ENCODE measurements around the gene SS18L1.
A peak's percentile ranks its signal among the peaks of the same experiment; 100 is the strongest.

The SS18L1 gene

GRCh38 chr20:62120365-62120762, 23.2 kb upstream of the SS18L1 start:
- DNase-seq (ENCODE audit: low read depth in 2 of 2) = no peak

DNA sequence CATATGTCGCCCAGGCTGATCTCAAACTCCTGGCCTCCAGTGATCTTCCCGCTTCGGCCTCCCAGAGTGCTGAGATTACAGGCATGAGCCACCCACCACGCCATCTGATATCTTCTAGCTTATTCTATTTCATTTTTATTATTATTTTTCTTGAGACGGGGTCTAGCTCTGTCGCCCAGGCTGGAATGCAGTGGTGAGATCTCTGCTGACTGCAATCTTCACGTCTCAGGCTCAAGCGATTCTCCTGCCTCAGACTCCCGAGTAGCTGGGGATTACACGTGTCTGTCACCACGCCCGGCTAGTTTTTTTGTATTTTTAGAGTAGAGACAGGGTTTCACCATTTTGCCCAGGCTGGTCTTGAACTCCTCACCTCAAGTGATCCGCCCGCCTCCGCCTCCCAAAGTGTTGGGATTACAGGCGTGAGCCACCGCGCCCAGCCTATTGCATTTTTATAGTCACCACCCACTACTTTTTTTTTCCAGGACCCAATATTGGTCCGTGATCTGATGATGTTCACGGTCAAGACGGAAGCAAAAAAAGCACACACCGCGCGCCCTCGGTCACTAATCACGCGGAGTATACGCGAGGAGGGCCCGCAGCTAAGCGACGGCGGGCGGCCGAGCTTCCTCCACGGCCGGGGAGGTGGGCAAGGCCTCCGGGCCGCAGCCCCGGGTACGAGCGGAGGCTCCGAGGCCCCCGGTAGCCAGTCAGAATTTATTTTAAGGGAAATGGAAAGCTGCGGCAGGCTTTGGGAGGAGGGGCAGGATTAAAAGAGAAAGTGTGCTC, 22.4 kb upstream of the SS18L1 start:
- DNase-seq (ENCODE audit: low read depth in 2 of 2) = no peak

DNA sequence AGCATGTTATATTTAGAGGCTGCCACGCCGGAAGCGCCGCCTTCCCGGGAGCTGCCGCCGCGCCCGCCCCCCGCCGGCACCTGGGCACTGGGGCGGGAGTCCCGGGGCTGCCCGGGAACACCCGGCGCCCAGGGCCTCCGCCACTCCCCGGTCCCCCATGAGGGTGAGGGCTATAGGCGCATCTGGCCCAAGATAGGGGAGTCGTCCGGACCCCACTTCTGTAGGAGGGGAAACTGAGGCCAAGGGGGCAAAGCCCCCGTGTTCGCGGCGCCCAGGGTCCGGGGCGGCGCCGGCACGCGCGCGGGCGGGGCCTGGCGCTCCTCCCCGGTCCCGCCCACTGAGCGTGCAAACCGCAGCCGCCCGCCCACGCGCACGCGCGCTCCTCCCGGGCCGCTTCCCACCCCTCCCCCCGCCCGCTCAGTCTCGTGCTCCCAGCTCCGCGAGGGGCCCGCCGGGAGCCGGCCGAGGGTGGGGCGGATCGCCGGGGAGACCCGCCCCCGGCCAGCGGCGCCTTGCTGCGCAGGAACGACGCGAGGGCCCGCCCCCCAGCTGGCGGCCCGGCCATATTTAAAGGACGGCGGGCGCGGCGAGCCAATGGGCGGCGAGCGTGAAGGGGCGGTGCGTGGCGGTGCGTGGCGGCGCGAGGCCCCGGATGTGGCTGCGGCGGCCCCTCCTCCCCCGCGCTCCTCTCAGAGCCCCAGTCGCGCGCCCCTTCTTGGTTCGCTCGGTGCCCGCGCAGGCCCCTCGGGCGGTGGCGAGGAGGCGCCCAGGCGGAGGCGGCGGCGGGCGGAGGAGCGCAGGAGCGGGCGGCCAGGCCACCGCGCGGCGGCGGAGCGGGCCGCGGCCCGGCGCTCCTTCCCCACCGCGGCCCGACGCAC, 21.6 kb upstream of the SS18L1 start, which contains the start of gene LSM14B:
Gene LSM14B, plus strand, starts transcription at position 700 of the 878 bp plus-strand sequence. CDS start 192 bp downstream, outside the sequence.
- DNase-seq (ENCODE audit: low read depth in 2 of 2) = peak; percentile 97 to 98

GRCh38 chr20:62122654-62123449, 20.7 kb upstream of the SS18L1 start:
- peak in 1 of 2 donors; percentile 36 for DNase-seq (ENCODE audit: low read depth in 2 of 2)

DNA sequence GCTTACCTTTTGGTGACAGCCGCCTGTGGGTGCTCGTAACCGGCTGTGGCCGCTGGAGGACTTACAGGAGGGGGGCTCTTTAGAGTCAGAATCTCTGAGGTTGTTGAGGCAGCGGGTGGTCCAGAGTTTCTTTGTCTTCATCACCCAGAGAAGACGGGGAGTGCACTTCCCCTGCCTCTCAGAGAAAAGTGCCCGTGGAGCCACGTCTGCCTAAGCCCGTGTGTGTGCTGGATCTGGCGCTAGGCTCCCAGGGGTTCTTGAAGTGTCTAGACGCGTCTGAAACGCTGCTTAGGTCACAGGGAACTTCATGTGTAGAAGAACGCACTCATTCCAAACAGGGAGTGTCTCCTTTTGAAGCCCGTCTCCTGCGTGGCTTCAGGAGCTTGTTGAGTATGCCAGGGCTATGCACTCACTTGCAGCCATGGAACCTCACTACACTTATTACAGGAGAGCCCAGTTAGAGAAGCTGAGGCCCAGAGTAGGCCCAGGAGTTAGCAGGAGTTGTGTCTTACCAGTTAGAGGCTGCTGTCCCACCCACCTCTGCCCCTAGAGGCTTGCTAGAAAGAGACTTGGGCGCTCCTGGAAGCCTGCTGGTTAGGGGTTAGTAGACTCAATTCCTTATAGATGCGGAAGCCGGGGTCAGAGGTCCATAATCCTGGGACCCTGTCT, 20.0 kb upstream of the SS18L1 start:
- DNase-seq (ENCODE audit: low read depth in 2 of 2) = no peak

DNA sequence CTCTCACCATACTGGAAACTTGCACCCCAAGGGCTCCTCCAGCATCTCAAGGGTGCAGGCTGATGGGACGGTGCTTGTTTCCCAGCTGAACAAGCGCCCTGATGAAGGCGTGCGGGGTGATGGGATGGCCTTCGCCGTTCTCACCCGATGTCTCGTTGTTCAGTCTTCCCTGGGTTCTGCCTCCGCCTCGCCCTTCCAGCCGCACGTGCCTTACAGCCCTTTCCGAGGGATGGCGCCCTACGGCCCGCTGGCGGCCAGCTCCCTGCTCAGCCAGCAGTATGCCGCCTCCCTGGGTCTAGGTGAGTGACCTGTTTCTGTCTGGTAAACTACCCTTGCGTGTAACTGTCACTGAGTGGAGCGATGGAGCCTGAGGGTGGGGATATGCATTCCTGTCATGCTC, 17.4 kb upstream of the SS18L1 start:
- no peak for DNase-seq (ENCODE audit: low read depth in 2 of 2)

DNA sequence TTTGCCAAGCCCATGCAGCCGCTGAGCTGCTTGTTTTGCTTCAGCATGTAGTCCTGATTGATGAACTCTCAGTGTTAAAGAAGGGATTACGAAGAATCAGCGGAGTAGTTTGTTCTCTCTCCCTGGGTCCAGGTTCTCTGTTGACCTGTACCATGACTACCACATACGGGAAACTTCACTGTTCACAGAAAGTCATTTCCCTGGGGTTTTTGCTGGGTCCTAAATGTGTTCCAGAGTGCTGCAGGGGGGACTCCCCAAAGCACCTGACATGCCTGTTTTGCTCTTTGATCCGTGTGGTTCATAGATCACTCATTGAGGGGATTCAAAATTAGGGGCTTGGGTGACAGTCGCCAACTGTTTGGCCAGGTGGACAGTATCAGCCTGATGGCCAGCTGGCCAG, 15.8 kb upstream of the SS18L1 start:
- DNase-seq (ENCODE audit: low read depth in 2 of 2) = no peak

- DNase-seq (ENCODE audit: low read depth in 2 of 2) = no peak
Measured at GRCh38 chr20:62128502-62128901, 15.1 kb upstream of the SS18L1 start.

- DNase-seq (ENCODE audit: low read depth in 2 of 2) = no peak
Measured at GRCh38 chr20:62129731-62130531, 13.6 kb upstream of the SS18L1 start.

GRCh38 chr20:62131560-62132320, 11.8 kb upstream of the SS18L1 start:
- no peak for DNase-seq (ENCODE audit: low read depth in 2 of 2)

DNA sequence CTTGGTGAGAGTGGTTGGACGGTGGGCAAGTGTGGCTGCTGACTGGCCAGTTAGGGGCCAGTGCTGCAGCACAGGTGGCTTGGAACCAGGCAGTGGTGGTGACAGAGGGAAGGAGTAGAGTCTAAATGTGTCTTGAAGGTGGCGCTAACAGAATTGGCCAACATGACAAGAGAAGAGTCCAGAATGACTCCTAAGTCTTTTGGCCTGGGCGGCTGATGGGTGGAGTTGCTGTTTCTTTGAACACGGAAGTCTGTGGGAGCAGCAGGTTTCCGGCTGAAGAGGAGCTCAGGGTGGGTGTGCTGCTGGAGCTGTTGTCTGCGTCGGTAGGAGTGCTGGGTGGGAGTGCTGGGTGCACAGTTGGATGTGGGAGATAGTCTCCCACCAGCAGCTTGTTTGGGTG, 11.1 kb upstream of the SS18L1 start:
- no peak for DNase-seq (ENCODE audit: low read depth in 2 of 2)

DNA sequence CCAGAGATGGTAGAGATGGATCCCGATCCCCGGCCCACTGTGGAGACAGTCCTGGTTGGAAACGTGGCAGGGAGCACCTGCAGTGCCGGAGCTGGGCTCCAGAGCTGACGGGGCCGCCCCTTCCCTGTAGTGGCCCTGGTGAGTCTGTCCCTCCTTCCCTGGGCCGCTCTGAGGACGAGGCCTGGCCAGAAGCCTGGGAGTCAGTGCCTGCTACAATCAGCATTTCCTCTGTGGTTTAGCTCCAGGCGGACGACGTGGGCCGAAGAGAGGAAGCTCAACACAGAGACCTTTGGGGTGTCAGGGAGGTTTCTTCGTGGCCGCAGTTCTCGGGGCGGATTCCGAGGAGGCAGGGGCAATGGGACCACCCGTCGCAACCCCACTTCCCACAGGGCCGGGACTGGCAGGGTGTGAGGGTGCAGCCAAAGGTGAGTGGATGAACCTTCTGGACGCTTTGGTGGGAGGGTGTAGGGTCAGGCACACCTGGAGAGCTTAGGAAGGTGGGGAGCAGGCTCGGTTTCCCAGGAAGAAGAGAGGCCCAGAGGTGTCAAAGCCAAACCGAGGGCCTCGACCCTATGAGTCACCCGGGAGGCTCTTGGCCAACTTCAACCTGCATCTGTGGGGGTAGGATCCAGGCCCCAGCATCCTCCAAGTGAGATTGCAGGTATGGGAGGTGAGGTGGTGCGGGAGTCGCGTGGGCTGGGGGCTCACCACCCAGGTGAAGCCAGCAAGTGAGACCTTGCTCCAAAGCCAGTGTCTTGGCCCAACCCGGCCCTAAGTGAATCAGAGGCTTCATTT, 10.3 kb upstream of the SS18L1 start:
- no peak for DNase-seq (ENCODE audit: low read depth in 2 of 2)

DNA sequence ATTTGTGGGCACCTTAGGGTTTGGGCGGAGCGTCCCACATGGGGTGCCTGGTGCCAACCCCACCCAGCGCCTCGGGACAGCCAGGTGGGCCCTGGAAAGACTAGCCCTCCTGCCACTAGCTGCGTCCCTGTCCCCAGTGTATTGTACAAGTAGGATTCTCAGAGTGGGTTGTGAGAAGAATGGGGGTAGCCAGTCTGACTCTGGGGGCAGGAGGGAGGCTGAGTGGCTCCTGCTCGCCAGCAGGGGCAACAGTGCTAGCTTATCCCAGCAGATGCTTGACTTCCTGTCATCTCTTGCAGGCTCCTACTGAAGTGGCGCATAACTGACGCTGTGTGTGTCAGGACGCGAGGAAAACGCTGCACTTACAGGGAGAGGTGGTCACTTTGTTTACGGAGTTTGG, 9.7 kb upstream of the SS18L1 start:
- DNase-seq (ENCODE audit: low read depth in 2 of 2) = no peak

GRCh38 chr20:62134735-62135231, 8.8 kb upstream of the SS18L1 start:
- no peak for DNase-seq (ENCODE audit: low read depth in 2 of 2)

DNA sequence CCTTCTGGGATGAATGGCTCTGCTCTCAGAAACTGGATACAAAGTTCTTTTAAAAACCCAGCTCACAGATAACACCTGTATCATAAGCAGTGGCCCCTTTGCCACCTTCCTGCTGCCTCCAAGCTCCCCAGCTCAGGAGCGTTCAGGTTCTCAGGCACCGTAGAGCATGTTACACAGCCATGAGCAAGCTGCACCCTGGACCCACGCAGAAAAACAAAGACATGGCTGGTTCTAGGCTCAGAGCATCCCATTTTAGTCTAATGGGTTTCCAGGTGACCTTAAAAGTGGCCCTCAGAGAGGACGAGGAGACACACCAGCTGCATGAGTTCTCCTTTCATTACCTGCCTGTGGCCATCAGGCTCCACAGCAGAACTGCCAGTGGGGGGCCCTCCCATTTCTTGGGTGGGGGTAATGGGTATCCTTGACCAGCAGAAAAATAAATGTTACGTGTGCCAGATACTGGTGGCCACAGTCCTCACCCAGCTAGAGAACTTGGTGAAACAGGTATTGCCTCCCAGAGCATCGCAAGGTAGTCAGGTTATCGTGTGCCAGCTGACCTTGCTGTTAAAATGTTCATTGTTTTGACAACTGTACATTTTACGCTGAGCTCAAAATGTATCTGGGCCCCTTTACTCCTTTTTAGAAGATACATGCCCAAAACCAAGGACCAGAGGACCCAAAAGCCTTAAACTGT, 7.8 kb upstream of the SS18L1 start:
- DNase-seq (ENCODE audit: low read depth in 2 of 2) = no peak

GRCh38 chr20:62136283-62137091, 7.1 kb upstream of the SS18L1 start:
- no peak for DNase-seq (ENCODE audit: low read depth in 2 of 2)

DNA sequence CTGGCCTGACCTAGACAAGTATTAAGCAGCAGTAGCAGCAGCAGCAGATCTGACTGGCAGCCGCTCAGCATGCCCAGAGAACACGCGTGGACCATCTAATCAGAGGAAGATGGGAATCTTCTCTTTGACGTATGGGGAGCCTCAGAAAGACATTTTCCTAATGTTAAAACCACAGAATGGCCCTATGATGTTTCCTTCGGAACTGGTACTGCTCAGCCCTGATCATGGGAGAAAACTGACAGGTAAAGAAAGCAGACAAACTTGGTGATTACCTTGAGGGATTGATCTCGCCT, 6.5 kb upstream of the SS18L1 start:
- DNase-seq (ENCODE audit: low read depth in 2 of 2) = no peak
